HG03066 (cell line): Measurements from ENCODE around the gene HS3ST5.
"Not testable (repeated sequence)": the region's sequence is repeated elsewhere in the genome, so short reads cannot be mapped to it uniquely, and the experiment has no call there.

Experiments
- ATAC-seq: cut with Tn5 transposase; IDR thresholded peaks from one replicate; pipeline ENCODE4 v1.9.1; 2021; ENCODE audit warnings: low read depth; ENCODE audit not compliant: unreplicated experiment

The HS3ST5 gene

DNA sequence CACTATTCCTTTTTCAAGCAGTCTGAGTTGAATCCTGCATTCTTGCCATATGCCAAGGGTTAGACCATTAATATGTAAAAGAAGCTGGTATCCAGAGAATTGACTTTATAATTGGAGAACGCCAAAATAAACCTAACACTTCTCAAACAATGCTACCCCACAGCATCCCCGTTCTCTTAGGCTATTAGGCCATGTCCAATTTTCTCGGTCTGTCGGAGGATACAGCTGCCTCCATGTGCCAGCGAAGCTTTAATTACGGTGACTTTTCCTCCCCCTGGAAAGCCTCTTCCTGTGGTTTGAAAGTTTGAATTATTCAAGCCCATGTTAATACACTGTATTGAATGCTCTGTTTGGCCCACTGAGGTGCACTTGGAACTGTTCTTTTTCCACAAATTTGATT, 60.5 kb downstream of the HS3ST5 start:
- ATAC-seq, result no peak

DNA sequence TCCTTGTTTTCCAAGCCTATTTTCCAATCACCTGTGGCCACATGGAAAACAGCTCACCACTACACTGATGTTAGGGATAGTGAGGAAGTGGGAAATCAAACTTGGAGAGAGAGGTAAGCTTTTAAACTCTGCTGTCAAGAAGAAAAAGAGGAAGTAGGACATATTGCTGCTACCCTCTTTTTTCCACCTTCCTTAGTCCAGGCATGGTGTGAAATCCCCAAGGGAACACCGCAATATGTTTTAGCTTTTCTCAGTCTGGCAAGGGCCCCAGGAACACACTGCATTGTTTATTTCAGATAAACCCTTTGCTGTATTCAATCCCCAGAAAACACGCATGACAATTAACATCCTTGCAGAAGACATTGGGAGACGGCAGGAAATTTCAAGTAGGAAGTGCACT, 61.3 kb downstream of the HS3ST5 start:
- ATAC-seq, result no peak

DNA sequence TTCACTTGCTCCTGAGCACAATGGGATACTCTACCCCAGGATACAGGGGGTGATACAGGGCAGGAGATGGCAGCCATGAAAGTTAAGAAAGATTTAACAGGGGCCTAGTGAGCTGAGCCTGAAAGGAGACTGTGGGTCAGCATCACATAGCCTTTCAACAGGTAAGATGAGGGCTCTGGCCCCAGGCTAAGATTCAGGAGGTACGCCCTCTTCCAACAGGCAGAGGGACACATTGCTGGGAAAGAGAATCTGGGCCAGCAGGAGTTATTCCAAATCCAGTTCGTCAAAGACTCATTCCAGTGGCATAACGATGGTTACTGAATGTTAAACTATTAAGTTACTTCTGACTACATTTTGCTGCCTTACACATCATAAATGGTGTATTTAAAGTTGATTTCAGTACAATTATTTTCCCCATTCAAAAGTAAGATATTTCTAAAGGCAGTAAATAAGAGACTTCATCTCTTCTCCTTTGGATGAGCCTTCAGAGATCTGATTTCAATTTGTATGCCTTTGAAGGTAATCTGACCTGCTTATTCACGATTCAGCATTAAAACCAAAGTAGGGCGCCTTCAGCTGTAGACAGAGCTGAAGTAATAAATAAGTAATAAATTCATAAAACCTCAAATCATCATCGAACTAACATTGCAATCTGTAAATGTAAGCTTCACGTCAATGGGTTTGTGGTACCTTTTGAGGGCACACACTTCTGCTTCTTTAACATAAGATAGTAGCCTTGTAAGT, 62.4 kb downstream of the HS3ST5 start:
- ATAC-seq, result no peak

DNA sequence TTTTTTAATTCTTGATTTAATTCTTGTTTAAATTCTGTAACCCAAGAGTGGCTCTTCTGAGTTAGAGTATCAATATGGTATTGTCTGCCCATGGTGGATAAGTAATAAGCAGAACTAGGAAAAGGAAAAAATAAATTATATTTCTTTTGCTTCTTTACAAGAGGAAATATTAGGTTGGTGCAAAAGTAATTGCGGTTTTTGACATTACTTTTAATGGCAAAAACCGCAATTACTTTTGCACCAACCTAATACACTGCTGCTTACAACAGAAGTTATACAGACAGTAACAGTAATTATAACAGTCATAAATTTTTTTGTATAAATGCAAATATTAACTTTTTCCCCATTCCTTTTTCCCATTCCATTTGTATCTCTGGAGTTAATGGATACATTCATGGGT, 65.6 kb downstream of the HS3ST5 start:
- no peak for ATAC-seq

DNA sequence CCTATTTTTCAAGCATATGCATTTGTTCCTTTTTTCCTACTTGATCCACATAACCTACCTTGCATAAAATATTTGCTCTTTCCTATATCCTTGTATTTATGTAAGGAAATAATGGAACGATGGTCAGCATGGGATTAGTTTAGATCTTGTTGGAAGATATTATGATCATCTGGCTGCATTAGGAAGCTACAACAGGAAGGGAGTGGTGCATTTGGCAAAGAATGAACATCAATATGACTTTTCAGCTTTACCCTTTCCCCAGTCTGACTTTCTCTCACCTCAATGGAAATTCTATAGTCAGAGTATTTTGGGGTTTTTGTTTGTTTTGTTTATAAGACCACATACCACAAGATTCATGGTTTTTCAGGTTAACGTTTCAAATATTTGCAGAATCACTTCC, 66.0 kb downstream of the HS3ST5 start:
- ATAC-seq, result no peak

DNA sequence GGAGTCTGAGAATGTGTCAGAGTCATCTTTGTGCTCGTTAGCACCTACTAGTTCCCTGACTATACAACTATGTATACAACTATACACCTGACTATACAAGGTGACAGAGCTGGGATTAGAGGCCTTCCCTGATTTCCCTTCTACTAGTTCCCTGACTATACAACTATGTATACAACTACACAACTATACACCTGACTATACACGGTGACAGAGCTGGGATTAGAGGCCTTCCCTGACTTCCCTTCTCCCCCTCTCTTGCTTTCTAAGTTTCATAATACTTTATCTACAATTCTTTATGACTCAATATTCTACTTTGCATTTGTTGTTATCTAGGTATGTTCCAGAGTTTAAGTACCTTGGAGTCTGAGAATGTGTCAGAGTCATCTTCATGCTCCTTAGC, 68.0 kb downstream of the HS3ST5 start:
- no peak for ATAC-seq

DNA sequence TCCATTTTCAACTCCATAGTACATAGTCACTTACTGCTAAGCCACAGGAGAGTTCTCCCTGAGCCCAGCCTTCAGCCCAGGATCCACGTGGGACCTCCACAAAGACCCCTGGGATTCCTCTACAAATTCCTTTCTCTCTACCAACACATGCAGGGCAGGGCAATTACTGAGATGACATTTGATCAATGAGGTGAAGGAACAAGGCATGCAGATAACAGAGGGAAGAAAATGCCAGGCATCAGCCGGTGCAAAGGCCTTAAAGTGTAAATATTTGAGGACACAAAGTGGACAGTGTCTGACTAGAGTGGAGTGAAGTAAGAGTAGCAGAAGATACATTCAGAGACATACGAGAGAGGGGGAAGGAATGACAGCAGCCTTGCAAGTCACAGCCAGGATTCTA, 70.2 kb downstream of the HS3ST5 start:
- no peak for ATAC-seq

DNA sequence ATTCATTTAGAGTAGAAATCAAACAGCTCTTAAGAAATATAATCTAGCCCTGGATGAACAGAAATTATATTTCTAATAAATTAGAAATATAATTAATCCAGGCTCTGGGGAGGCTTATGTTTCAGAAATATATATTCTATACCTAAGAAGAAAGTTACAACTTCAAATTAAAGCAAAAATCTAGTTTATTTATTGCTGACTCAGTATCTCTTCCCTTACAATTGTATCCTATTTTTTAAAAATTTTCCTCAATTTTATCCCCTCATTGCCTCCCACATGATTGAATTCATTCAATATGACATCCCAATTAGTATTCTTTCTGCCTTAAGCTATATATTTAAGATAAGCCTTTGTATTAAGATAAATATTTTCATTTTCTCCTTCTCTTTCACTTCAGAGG, 71.4 kb downstream of the HS3ST5 start:
- ATAC-seq, result no peak

DNA sequence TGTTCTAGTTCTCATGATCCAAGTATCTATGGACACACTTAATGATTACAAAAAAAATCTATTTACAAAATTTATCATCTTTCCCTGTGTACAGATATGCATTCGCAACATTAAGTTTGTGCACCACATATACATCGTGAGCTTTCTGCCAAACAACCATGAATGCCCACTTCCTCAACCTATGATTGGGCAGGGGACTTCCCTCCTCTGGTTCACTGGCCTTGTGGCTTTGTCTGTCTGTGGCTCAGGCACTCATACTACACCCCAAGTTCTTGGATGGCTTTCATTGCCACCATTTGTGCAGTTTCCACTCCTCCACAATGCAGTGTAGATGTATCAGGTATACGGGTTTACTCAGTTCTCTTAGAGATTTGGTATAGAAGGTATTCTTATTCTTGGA, 74.9 kb downstream of the HS3ST5 start:
- no peak for ATAC-seq

DNA sequence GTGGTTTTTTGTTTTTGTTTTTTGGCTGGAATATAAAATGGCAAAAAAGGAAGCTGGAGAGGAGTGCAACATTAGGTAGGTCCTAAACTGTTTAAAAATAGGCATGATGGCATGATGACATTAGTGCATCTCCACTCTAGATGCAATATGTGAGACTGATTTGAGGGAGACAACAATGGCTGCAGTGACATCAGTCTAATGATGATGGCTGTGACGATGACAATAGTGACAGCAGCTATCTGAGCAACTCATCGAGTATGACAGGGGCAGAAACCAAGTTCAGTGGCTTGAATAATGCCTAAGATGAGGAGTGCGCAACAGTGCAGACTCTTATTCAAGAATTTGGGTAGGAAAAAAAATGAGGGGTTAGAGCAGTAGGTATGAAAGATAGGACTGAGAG, 82.0 kb downstream of the HS3ST5 start:
- ATAC-seq, result no peak

DNA sequence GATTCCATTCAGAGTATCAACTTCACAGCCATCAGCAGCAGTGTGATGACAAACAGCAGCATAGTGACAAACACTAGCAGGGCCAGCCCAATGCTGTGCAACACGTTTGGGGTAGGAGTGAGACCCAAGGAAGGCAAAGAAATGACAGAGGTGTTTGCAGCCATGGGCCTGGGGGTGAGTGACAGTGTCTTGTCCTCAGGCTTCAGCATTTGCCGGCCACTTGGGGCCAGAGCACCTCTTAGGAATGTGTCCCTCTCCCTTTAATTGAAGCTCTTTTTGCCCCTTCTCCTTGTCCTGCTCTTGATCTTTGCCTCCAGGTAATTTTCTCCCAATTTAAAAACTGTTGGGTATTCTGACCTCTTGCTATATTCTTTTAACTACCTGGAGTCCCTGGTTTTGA, 84.4 kb downstream of the HS3ST5 start:
- no peak for ATAC-seq

DNA sequence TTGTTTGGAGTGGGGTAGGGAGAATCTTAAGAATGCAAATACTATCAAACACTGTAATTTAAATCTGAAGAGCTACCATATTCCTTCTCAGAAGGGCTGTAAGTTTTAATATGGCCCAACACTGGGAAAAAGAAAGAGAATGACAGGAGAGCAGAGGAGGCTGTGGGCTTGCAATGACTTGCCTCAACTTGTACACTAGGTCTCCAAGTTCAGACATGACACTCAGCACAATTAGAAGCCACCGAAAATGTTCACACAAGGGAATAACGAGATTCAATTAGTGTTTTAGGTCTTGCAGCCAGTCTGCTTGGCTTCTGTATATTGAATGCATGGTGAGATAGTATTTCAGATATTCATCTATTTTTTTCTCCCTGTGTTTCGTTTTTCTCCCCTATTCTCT, 89.4 kb downstream of the HS3ST5 start:
- no peak for ATAC-seq

DNA sequence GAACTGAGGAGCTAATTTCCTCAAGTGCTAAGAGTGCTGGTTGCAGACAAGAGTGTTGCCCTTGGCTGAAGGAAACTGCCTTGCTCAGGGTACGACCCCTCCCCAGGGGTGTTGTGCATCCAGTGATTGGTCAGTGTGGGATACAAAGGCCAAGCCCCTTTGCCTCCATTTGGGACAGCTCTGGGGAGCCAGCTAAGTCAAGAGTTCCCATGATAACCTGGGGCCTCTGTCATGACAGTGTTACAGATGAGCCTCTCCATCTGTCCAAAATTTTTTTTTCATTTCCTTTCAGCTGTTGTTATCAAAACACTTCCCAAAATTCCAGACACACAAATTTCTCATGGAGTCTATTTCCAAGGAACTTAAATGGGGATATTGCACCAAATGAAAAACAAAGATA, 93.3 kb downstream of the HS3ST5 start:
- ATAC-seq, result no peak

DNA sequence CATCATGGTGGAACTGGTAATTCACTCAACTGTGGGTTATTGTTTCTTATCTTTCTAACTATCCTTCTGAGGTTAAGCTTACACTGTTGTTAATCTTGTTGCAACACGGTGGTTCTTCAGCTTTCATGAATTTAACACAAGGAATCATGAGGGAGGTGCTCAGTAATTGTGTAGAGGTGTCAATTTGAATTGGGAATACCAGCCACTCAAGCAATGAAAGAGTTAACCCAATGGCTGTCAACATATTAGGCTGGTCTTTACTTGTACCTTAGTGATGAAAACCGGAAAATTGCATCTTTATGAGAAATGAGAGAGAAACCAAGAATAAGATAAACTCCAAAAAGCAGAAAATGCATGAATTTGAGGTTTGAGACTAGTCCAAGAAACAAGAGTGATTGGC, 95.7 kb downstream of the HS3ST5 start:
- no peak for ATAC-seq

DNA sequence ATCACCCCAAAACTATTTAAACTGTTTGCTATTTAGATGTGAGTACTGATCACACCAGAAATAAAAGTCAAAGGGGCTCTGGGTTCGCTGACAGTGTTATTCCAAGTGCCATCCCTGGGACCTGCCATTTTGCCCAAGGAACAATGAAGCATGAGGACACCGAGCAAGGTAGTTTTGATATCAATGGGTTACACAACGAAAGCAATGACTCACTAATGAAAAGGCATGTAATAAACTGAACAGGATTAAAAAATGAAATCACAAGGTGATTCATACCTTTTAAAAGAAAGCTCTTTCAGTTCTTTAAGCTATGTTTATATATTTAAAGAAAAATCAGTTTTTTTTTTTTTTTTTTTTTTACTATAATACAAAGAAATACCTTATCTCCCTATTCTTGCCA, 102.0 kb downstream of the HS3ST5 start:
- ATAC-seq, result no peak

DNA sequence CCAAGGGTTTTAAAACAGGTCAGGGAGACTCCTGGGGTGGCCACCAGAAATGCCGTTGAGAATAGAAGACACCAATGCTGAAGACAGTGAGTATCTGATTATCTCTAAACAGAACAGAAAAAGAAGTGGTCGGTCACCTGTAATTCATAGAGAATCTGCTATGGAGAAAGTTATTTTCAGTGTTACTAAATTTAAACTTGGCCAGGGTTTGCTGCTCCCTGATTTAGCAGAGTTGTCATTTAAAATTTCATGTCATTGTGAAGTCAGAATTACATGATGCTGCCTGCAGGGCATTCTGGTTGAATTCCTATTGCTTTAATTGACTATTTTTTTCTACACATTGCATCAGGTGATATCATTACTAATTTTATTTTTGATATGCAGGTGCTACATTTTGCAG, 114.1 kb downstream of the HS3ST5 start:
- ATAC-seq, result no peak

DNA sequence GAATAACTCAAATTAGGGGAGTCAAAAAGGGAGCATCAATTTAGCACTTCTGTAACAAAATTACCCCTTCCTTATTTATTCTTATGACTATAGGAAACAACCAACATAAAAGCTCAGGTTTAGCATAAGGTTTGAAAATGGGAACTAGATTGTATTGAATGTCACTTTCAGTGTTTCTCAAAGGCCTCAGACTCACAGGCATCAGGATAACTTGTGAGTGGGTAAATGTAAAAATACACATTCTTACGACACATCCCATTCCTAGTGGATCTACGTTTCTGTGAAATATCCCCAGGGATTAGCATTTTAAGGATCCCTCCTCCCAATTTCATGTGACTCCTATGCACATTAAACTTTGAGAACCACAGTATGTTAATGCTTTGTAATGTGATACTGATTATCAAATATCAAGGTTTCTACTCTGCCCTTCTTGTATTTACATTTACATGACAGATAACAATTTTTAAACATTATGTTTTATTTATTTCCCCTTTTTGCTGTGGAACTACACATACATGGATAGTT, 114.8 kb downstream of the HS3ST5 start:
- no peak for ATAC-seq

DNA sequence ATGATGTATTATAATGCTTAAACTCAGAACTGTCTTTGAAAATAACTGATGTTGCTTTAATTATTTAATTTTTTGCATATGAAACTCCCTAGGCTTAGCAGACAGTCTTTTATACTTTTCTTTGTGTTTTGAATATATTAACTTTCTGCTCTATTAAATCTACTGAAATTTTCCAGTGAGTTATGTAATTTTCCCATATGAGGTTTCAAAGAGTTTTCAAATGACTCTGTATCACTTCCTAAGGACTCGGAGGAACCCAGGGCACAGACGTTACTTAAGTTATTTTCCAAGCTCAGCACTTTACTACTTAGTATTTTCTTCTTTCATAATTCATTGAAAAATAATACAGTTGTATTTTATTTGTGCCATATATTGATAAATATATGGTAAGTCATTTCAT, 122.6 kb downstream of the HS3ST5 start:
- no peak for ATAC-seq

DNA sequence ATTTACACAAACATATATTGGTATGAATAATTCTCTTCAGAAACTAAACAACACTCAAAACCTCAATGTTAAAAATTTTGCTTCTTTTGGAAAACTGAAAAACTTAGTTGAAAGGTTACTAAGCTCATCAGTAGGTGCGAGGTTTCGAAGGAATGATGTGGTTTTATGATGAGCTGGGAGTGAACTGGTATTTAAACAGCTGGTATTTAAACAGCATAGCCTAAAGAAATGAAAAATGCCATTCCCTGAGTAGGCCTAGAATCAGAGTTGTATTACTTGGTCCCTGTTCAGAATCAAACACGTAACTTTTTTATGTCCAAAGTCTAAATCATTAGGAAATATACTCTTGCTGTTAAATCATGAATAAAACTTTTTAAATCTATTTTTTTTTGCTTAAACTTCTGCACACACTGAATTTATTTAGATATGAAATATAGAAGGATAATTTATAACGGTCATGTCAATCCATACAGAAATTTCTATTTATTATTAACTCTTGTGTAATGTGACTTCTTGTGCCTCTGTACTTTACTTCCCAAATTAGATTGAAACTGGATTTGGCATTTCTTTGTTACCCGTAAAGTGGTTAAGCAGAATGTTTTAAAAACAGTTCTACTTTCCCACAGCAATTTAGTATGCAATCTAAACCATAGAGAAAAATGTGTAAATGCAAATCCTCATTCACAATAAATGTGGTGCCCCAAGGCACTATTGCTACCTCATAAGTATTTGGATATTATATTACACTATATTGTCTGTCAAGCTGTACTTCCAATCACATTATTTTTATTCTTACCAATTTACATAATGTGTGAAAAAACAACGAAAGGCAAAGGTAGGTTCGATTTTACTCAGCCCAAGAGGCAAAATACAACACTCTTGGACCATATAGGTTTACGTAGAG, 124.1 kb downstream of the HS3ST5 start:
- ATAC-seq, result no peak

DNA sequence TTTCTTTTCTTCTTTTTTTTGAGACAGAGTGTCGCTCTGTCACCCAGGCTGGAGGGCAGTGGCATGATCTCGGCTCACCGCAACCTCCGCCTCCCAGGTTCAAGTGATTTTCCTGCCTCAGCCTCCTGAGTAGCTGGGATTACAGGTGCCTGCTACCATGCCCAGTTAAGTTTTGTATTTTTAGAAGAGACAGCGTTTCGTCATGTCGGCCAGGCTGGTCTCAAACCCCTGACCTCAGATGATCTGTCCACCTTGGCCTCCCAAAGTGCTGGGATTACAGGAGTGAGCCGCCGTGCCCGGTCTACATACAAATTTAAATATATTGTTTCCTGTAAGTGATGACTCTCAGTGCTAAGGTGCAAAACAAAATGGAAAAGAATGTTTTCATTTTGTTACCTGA, 124.8 kb downstream of the HS3ST5 start:
- ATAC-seq, result not testable (repeated sequence)

DNA sequence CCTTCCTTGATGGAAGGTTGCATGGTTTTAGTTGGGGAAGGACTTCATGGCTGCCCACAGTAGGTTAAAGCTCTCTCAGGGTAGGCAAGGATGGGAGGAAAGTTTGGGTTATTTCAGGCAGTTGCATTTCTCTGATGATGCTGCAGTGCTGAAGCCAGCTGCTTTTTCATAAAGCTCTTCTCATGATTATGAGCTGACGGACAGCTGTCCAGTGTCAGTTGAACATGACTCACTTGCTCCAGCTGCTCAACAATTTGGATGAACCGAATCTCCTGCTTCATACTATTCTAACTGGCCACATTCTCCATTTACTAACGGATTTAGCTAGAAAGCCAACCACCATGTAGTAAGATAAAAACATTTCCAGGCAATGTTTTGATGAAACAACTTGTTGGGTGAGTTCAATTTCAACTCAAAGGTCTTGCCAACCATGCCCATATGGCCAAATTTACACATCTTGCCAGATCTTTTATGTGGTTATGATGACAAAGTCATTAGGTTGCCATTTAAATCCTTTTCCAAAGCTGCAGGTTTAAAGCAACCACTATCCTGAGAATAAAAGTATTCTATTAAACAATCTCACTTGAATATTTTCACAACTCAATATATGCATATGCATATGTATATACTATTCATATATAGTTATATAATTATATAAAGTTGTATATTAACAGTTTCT, 125.9 kb downstream of the HS3ST5 start:
- no peak for ATAC-seq
